K562 (cell line): ENCODE results near the gene TXLNA. TPM values are rescaled to one million over a fixed set of nuclear protein-coding genes. Genes with fewer than 3 reads are reported as not detected.

Experiments
- CHAMP1 ChIP-seq: fragments of 450-650 bp; IDR thresholded peaks from 2 replicates; pipeline ENCODE4 v1.6.1; 2016; ENCODE audit warnings: mild to moderate bottlenecking
- CTCFL ChIP-seq: IDR thresholded peaks from 2 replicates; pipeline ENCODE4 v1.6.1; 2011; ENCODE audit warnings: borderline replicate concordance, low read depth, mild to moderate bottlenecking, moderate library complexity, low read length; ENCODE audit not compliant: insufficient read depth, poor library complexity, severe bottlenecking
- CUX1 ChIP-seq: fragments of 200-800 bp; sonication (Bioruptor generic); IDR thresholded peaks from 2 replicates; pipeline ENCODE4 v1.6.1; 2016; ENCODE audit warnings: missing genetic modification characterization, missing compliant biosample characterization
- ETV5 ChIP-seq: sonication (generic); formaldehyde crosslinking; IDR thresholded peaks from 2 replicates; pipeline ENCODE4 v1.4.0; 2020; ENCODE audit warnings: low read depth, mild to moderate bottlenecking, missing genetic modification reagents
- SPI1 ChIP-seq: IDR thresholded peaks from 2 replicates; pipeline ENCODE4 v1.6.1; 2011; ENCODE audit warnings: low read depth, low read length, control low read depth, borderline replicate concordance
- THRB ChIP-seq: fragments of 450-650 bp; formaldehyde crosslinking; conservative IDR thresholded peaks from 2 replicates; pipeline ENCODE4 v1.4.0; 2022; ENCODE audit warnings: mild to moderate bottlenecking, missing genetic modification characterization
- USF1 ChIP-seq: sonication (generic); formaldehyde crosslinking; IDR thresholded peaks from 2 replicates; pipeline ENCODE4 v1.9.0; 2022; ENCODE audit warnings: mild to moderate bottlenecking, missing genetic modification reagents
- ZBTB33 ChIP-seq: sonication (generic); formaldehyde crosslinking; IDR thresholded peaks from 2 replicates; pipeline ENCODE4 v1.8.1; 2023; ENCODE audit warnings: mild to moderate bottlenecking, missing genetic modification reagents
- ZNF668 ChIP-seq: fragments of 250-450 bp; sonication (Bioruptor Pico); IDR thresholded peaks from 2 replicates; pipeline ENCODE4 v1.8.0; 2022; ENCODE audit warnings: mild to moderate bottlenecking, inconsistent platforms
- ZNF75A ChIP-seq: fragments of 450-650 bp; formaldehyde crosslinking; IDR thresholded peaks from 2 replicates; pipeline ENCODE4 v1.4.0; 2020; ENCODE audit warnings: mild to moderate bottlenecking
- polyA plus RNA-seq, 8 experiments: library from polyadenylated mRNA; depleted of rRNA in 4 of 8; stranded (reverse) in 5 of 8; unstranded in 3 of 8; fragments of >200 nt; fragmentation: Nextera tagmentation in 2 of 8; fragmentation: Illumina TruSeq in 1 of 8; extraction: Ambion mirVana in 2 of 8; extraction: Trizol in 1 of 8; gene quantifications; 2 replicates each; pipeline versions ENCODE4 v1.2.1 to v1.2.3, GENCODE V29; 2011 to 2014; ENCODE audit warnings: inconsistent platforms in 1 of 8, missing spikeins in 1 of 8
- total RNA-seq, 7 experiments: library from RNA; depleted of rRNA in 6 of 7; stranded (reverse); fragments of >200 nt in 6 of 7; fragmentation: Illumina TruSeq in 2 of 7; extraction: Trizol in 2 of 7; gene quantifications; 2 replicates each; pipeline versions ENCODE4 v1.2.1 to v1.2.3, GENCODE V29; 2011 to 2021; ENCODE audit warnings: low replicate concordance in 1 of 7

Gene TXLNA
- total and polyA plus RNA-seq, 9 of the 15 experiments (the other 6 are each of a cell fraction or from before 2014, with no cell fraction given) = 9.2 to 54.5 (median 39.3) TPM

GRCh38 chr1:32205401-32206370, 26.2 kb downstream of the TXLNA start, which contains the start of gene IQCC (continued):
- TF ChIP-seq CTCFL = no peak
- TF ChIP-seq USF1 (CRISPR knock-in tag) = peak; percentile 64; the same call in 1 of the 2 replicates
- no peak for TF ChIP-seq ETV5 (CRISPR knock-in tag)
- no peak for TF ChIP-seq ZNF668 (CRISPR knock-in tag)
- TF ChIP-seq CUX1 = no peak
- no peak for TF ChIP-seq THRB
- TF ChIP-seq ZNF75A = no peak
- no peak for TF ChIP-seq SPI1
- no peak for TF ChIP-seq ZBTB33
- TF ChIP-seq CHAMP1 = no peak
